AG04450 (cell line): ENCODE data around the gene ARAP2. TPM values are rescaled to one million over a fixed set of nuclear protein-coding genes. Genes with fewer than 3 reads are reported as not detected.

Source experiments
- CTCF ChIA-PET: fragments of 300-600, 350-600 bp; formaldehyde crosslinking; extraction: SDS; loops from one replicate; lab custom pipeline; 2022; ENCODE audit warnings: antibody characterized with exemption, inconsistent platforms; lab: Charles Lee
- POLR2A ChIA-PET: fragments of 350-600 bp; formaldehyde crosslinking; extraction: SDS; loops from one replicate; lab custom pipeline; 2021; ENCODE audit warnings: antibody characterized with exemption, inconsistent platforms; lab: Yijun Ruan, JAX
- DNase-seq: peaks from one replicate; pipeline ENCODE4 v3.0.0-alpha.2; 2011; ENCODE audit warnings: low read depth, low spot score
- H3K27ac ChIP-seq: one replicate; pipeline ENCODE4 v1.5.1; 2012; ENCODE audit warnings: low read depth, low read length, control low read depth
- H3K27me3 ChIP-seq: one replicate; pipeline ENCODE4 v1.6.0; 2012; ENCODE audit warnings: low read length; ENCODE audit not compliant: control insufficient read depth, insufficient read depth
- H3K4me3 ChIP-seq: 2 replicates; pipeline ENCODE4 v1.5.1; 2011; ENCODE audit warnings: mild to moderate bottlenecking, low read depth, low read length, control low read depth
- H3K9me3 ChIP-seq: 2 replicates; pipeline ENCODE4 v1.5.1; 2012; ENCODE audit warnings: low read length; ENCODE audit not compliant: control insufficient read depth, insufficient read depth
- polyA plus RNA-seq: library from polyadenylated mRNA; depleted of rRNA; stranded (reverse); fragments of >200 nt; gene quantifications from 2 replicates; pipeline ENCODE4 v1.2.3, GENCODE V29; 2011
- TF ChIP-seq, protein P1 (sequence below): IDR thresholded peaks from 2 replicates; pipeline ENCODE4 v1.5.1; 2011; ENCODE audit warnings: low read depth, low read length, control low read depth, inconsistent platforms

ARAP2 gene
- polyA plus RNA-seq, 1 experiment, result 0.11 TPM

DNA sequence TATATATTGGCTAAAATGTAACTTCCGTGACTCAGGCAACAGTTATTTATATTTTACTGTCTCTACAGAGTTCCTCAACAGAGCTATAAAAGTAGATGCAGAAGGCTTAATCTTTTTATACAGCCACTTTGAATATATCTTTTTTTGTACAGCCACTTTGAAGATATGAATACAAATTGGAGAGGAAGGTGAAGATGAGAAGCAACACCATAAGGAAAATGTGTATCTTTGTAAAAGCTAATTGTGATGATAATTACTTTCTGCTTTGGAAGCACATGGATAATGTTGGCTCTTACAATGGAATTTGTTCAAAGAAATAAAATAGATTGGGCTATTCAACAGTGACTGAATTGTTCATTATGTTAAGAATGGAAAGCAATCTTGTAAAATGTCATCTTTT lies 205.8 kb downstream of the ARAP2 start:
- no peaks in the 10 kb centered on the region for H3K27me3 ChIP-seq
- H3K4me3 ChIP-seq, result no peak overlapping the region
- TF ChIP-seq, protein P1, sequence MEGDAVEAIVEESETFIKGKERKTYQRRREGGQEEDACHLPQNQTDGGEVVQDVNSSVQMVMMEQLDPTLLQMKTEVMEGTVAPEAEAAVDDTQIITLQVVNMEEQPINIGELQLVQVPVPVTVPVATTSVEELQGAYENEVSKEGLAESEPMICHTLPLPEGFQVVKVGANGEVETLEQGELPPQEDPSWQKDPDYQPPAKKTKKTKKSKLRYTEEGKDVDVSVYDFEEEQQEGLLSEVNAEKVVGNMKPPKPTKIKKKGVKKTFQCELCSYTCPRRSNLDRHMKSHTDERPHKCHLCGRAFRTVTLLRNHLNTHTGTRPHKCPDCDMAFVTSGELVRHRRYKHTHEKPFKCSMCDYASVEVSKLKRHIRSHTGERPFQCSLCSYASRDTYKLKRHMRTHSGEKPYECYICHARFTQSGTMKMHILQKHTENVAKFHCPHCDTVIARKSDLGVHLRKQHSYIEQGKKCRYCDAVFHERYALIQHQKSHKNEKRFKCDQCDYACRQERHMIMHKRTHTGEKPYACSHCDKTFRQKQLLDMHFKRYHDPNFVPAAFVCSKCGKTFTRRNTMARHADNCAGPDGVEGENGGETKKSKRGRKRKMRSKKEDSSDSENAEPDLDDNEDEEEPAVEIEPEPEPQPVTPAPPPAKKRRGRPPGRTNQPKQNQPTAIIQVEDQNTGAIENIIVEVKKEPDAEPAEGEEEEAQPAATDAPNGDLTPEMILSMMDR, result no peak
- H3K9me3 ChIP-seq, result peaks cover 1% of the 10 kb centered on the region; the same call in 1 of the 2 replicates
- POLR2A ChIA-PET, result no interaction called here
- no peak overlapping the region for H3K27ac ChIP-seq
- DNase-seq, result no peak
- CTCF ChIA-PET, result no interaction called here

- ChIA-PET CTCF (no interaction called here), POLR2A (no interaction called here)
- DNase-seq, result no peak
- TF ChIP-seq, protein P1, result no peak
- Histone ChIP-seq H3K27me3 (no peaks in the 10 kb centered on the region), H3K9me3 (no peaks in the 10 kb centered on the region; the same call in 1 of the 2 replicates), H3K27ac (no peak overlapping the region), H3K4me3 (no peak overlapping the region)
These were observed 207.2 kb downstream of the ARAP2 start for GRCh38 chr4:36037127-36037526.

- H3K27ac ChIP-seq, result no peak overlapping the region
- no peak for DNase-seq
- no peaks in the 10 kb centered on the region; the same call in 1 of the 2 replicates for H3K9me3 ChIP-seq
- ChIA-PET POLR2A (interaction anchor here (0.7 kb wide), 1 partner anchor 15 kb away, joined by 8 read pairs; no protein-coding TSS in a partner anchor), CTCF (no interaction called here)
- H3K27me3 ChIP-seq, result no peaks in the 10 kb centered on the region
- no peak overlapping the region for H3K4me3 ChIP-seq
- TF ChIP-seq, protein P1, result no peak
These were observed 214.4 kb downstream of the ARAP2 start for GRCh38 chr4:36029951-36030350.

GRCh38 chr4:36027203-36027602 lies 217.1 kb downstream of the ARAP2 start:
- no peaks in the 10 kb centered on the region for H3K27me3 ChIP-seq
- TF ChIP-seq, protein P1, result no peak
- no peak overlapping the region for H3K27ac ChIP-seq
- ChIA-PET POLR2A (no interaction called here), CTCF (no interaction called here)
- H3K4me3 ChIP-seq, result no peak overlapping the region
- no peaks in the 10 kb centered on the region; the same call in 1 of the 2 replicates for H3K9me3 ChIP-seq
- no peak for DNase-seq

- no peak for DNase-seq
- Histone ChIP-seq H3K27ac (no peak overlapping the region), H3K4me3 (no peak overlapping the region), H3K9me3 (no peaks in the 10 kb centered on the region; the same call in 1 of the 2 replicates), H3K27me3 (no peaks in the 10 kb centered on the region)
- ChIA-PET POLR2A (no interaction called here), CTCF (no interaction called here)
- TF ChIP-seq, protein P1, result no peak
These were observed 217.9 kb downstream of the ARAP2 start for GRCh38 chr4:36026348-36026880.
